CD14-positive monocyte (primary cell): ENCODE results near the gene PIGZ. TPM values are rescaled to one million over a fixed set of nuclear protein-coding genes. Genes with fewer than 3 reads are reported as not detected.

Source experiments
- DNase-seq, 3 donors: peaks; one replicate each; pipeline ENCODE4 v3.0.0-alpha.2; 2011 to 2022
- H2AFZ ChIP-seq: 2 replicates; pipeline ENCODE4 v1.6.0; 2012; ENCODE audit warnings: mild to moderate bottlenecking, low read depth, low read length, inconsistent platforms; ENCODE audit not compliant: insufficient read depth, poor library complexity, severe bottlenecking
- H3K27ac ChIP-seq, 2 donors: 1 replicate in 1 of 2; 2 replicates in 1 of 2; pipeline ENCODE4 v1.5.1; 2012 to 2013; ENCODE audit warnings: low read length in 2 of 2, control low read depth in 1 of 2, inconsistent platforms in 1 of 2, low read depth in 1 of 2, mild to moderate bottlenecking in 1 of 2
- H3K27me3 ChIP-seq, 2 donors: one replicate each; pipeline versions ENCODE4 v1.6.0 to v1.6.1; 2011 to 2013; ENCODE audit warnings: low read length in 2 of 2; ENCODE audit not compliant: control insufficient read depth in 2 of 2, insufficient read depth in 2 of 2
- H3K36me3 ChIP-seq, 2 donors: replicated peaks in 1 of 2; 1 replicate in 1 of 2; 2 replicates in 1 of 2; pipeline versions ENCODE4 v1.5.1 to v1.6.1; 2012 to 2013; ENCODE audit warnings: low read length in 2 of 2, control low read depth in 1 of 2, inconsistent platforms in 1 of 2, mild to moderate bottlenecking in 1 of 2; ENCODE audit not compliant: insufficient read depth in 2 of 2, control insufficient read depth in 1 of 2
- H3K4me1 ChIP-seq, 2 donors: 1 replicate in 1 of 2; 2 replicates in 1 of 2; pipeline versions ENCODE4 v1.5.1 to v1.6.1; 2012 to 2013; ENCODE audit warnings: low read length in 2 of 2, control low read depth in 1 of 2, inconsistent platforms in 1 of 2, mild to moderate bottlenecking in 1 of 2, moderate library complexity in 1 of 2; ENCODE audit not compliant: insufficient read depth in 2 of 2, control insufficient read depth in 1 of 2
- H3K4me2 ChIP-seq: replicated peaks from 2 replicates; pipeline ENCODE3; 2012; ENCODE audit warnings: low read length, moderate library complexity, mild to moderate bottlenecking; ENCODE audit not compliant: poor library complexity, severe bottlenecking; ENCODE audit errors: extremely low read depth
- H3K4me3 ChIP-seq, 3 experiments: fragments of 200-600 bp in 1 of 3; sonication (generic) in 1 of 3; replicated peaks in 1 of 3; 1 replicate in 2 of 3; 2 replicates in 1 of 3; pipeline ENCODE4 v1.5.1; 2011 to 2013; ENCODE audit warnings: low read length in 3 of 3, mild to moderate bottlenecking in 3 of 3, control low read depth in 2 of 3, low read depth in 2 of 3, inconsistent platforms in 1 of 3, moderate library complexity in 1 of 3
- H3K79me2 ChIP-seq: 2 replicates; pipeline ENCODE4 v1.6.0; 2012; ENCODE audit warnings: mild to moderate bottlenecking, control low read depth, inconsistent platforms, low read length, moderate library complexity; ENCODE audit not compliant: insufficient read depth
- H3K9ac ChIP-seq: 2 replicates; pipeline ENCODE4 v1.6.0; 2017; ENCODE audit warnings: low read length, mild to moderate bottlenecking; ENCODE audit not compliant: insufficient read depth, poor library complexity, severe bottlenecking
- H3K9me3 ChIP-seq, 2 donors: replicated peaks in 1 of 2; 1 replicate in 1 of 2; 2 replicates in 1 of 2; pipeline versions ENCODE4 v1.5.1 to v1.6.1; 2012 to 2013; ENCODE audit warnings: low read length in 2 of 2, control low read depth in 1 of 2; ENCODE audit not compliant: control insufficient read depth in 1 of 2, insufficient read depth in 1 of 2
- H4K20me1 ChIP-seq: 2 replicates; pipeline ENCODE4 v1.6.0; 2012; ENCODE audit warnings: mild to moderate bottlenecking, low read length, control low read depth, moderate library complexity; ENCODE audit not compliant: insufficient read depth
- H3K27ac Mint-ChIP-seq, 7 donors: one replicate each; pipeline ENCODE4 v1.8.0; 2020; ENCODE audit warnings: mild to moderate bottlenecking in 7 of 7, mixed read lengths in 7 of 7, moderate library complexity in 6 of 7, inconsistent platforms in 2 of 7
- H3K27me3 Mint-ChIP-seq, 3 donors: one replicate each; pipeline ENCODE4 v1.8.0; 2021 to 2022; ENCODE audit warnings: low read depth in 3 of 3, mild to moderate bottlenecking in 3 of 3, mixed read lengths in 3 of 3, moderate library complexity in 3 of 3, inconsistent platforms in 1 of 3
- H3K36me3 Mint-ChIP-seq, 2 donors: one replicate each; pipeline ENCODE4 v1.8.0; 2020; ENCODE audit warnings: mixed read lengths in 2 of 2, inconsistent platforms in 1 of 2, mild to moderate bottlenecking in 1 of 2
- H3K4me1 Mint-ChIP-seq: one replicate; pipeline ENCODE4 v1.8.0; 2020; ENCODE audit warnings: mild to moderate bottlenecking, mixed read lengths
- H3K4me3 Mint-ChIP-seq, 2 donors: one replicate each; pipeline ENCODE4 v1.8.0; 2020; ENCODE audit warnings: mild to moderate bottlenecking in 2 of 2, mixed read lengths in 2 of 2, moderate library complexity in 1 of 2
- H3K9me3 Mint-ChIP-seq, 7 donors: one replicate each; pipeline ENCODE4 v1.8.0; 2020 to 2022; ENCODE audit warnings: mixed read lengths in 7 of 7, mild to moderate bottlenecking in 6 of 7, moderate library complexity in 6 of 7, inconsistent platforms in 2 of 7
- CTCF ChIP-seq: fragments of 200-600 bp; IDR thresholded peaks from one replicate; pipeline ENCODE4 v1.8.0; 2022; ENCODE audit warnings: antibody characterized with exemption, mild to moderate bottlenecking
- WGBS: methylation state at CpG from one replicate; pipeline ENCODE4 v1.1.5; 2013; ENCODE audit warnings: missing lambda C conversion rate; ENCODE audit not compliant: insufficient coverage; 5-methylcytosine and 5-hydroxymethylcytosine counted together
- intact Hi-C, 2 donors: fragments of 100-400 bp; cut with micrococcal nuclease; formaldehyde crosslinking; loops; one replicate each; pipeline versions ENCODE4 v1.15.0 to v1.15.1; 2023
- polyA plus RNA-seq, 3 donors: library from polyadenylated mRNA; depleted of rRNA in 1 of 3; unstranded in 2 of 3; stranded (reverse) in 1 of 3; fragments of 300-500 nt in 2 of 3; fragments of >200 nt in 1 of 3; fragmentation: Illumina TruSeq in 2 of 3; gene quantifications; 1 replicate in 2 of 3; 2 replicates in 1 of 3; pipeline ENCODE4 v1.2.3, GENCODE V29; 2012 to 2021

The PIGZ gene
- polyA plus RNA-seq, 3 donors = 1.6 to 3.8 (median 1.9) TPM

GRCh38 chr3:196979545-196979944 lies 10.9 kb upstream of the PIGZ start:
- Histone ChIP-seq H4K20me1 (no peaks in the 10 kb centered on the region), H2AFZ (no peak overlapping the region), H3K9ac (no peak overlapping the region), H3K27ac (no peak overlapping the region), H3K9me3 (peaks cover 5 to 10% of the 10 kb centered on the region in 2 donors), H3K79me2 (no peaks in the 10 kb centered on the region), H3K4me2 (no peak overlapping the region), H3K36me3 (no peaks in the 10 kb centered on the region), H3K27me3 (no peaks in the 10 kb centered on the region), H3K4me3 (no peak overlapping the region), H3K4me1 (no peaks in the 10 kb centered on the region)
- WGBS = 93% methylated on average over 8 of the region's 10 CpGs
- Mint-ChIP-seq H3K27me3 (peaks cover under 1 to 5% (median 4%) of the 10 kb centered on the region in 3 donors), H3K4me1 (peaks cover 3% of the 10 kb centered on the region), H3K9me3 (peaks cover 11 to 19% (median 16%) of the 10 kb centered on the region in 7 donors), H3K36me3 (no peaks in the 10 kb centered on the region), H3K27ac (no peak overlapping the region), H3K4me3 (no peak overlapping the region)
- intact Hi-C loops = no loop called here
- TF ChIP-seq CTCF = no peak
- no peak for DNase-seq

- H3K27me3 Mint-ChIP-seq = peaks cover 0 to 6% (median 5%) of the 10 kb centered on the region in 3 donors
- Histone ChIP-seq H3K4me3 (no peak overlapping the region), H3K4me2 (no peak overlapping the region), H2AFZ (no peak overlapping the region), H3K9me3 (peaks cover 0 to 4% of the 10 kb centered on the region in 2 donors), H3K27ac (no peak overlapping the region), H4K20me1 (no peaks in the 10 kb centered on the region), H3K36me3 (no peaks in the 10 kb centered on the region), H3K27me3 (no peaks in the 10 kb centered on the region), H3K79me2 (no peaks in the 10 kb centered on the region), H3K4me1 (no peaks in the 10 kb centered on the region), H3K9ac (no peak overlapping the region)
- no peak for DNase-seq
- H3K4me1 Mint-ChIP-seq = peaks cover 3% of the 10 kb centered on the region
- H3K4me3 Mint-ChIP-seq = no peak overlapping the region
- H3K9me3 Mint-ChIP-seq = peaks cover 0 to 9% (median 4%) of the 10 kb centered on the region in 7 donors
- no peaks in the 10 kb centered on the region for H3K36me3 Mint-ChIP-seq
- no peak for TF ChIP-seq CTCF
- H3K27ac Mint-ChIP-seq = no peak overlapping the region
- intact Hi-C loops = no loop called here
- 88% methylated on average over 10 of the region's 11 CpGs for WGBS
Measured at GRCh38 chr3:196976941-196977340, 8.3 kb upstream of the PIGZ start.
